Tibial nerve (tissue), 4 donors: ENCODE measurements around the gene ABTB1. TPM values are rescaled to one million over a fixed set of nuclear protein-coding genes. Genes with fewer than 3 reads are reported as not detected.
A peak's percentile ranks its signal among the peaks of the same experiment; 100 is the strongest.

ENCODE experiments used
- DNase-seq, 2 donors: peaks; one replicate each; pipeline ENCODE4 v3.0.0-alpha.2; 2019; ENCODE audit warnings: low spot score in 2 of 2
- H3K27ac ChIP-seq, 4 donors: fragments of 200-600 bp; sonication (generic) in 3 of 4; one replicate each; pipeline ENCODE4 v1.5.1; 2017 to 2019; ENCODE audit warnings: mild to moderate bottlenecking in 1 of 4
- H3K27me3 ChIP-seq, 2 donors: fragments of 200-600 bp; sonication (generic) in 1 of 2; one replicate each; pipeline versions ENCODE4 v1.5.1 to v1.6.0; 2017 to 2019
- H3K36me3 ChIP-seq, 3 donors: fragments of 200-600 bp; sonication (generic); one replicate each; pipeline ENCODE4 v1.5.1; 2018 to 2019
- H3K4me1 ChIP-seq, 4 donors: fragments of 200-600 bp; sonication (generic) in 3 of 4; one replicate each; pipeline ENCODE4 v1.5.1; 2017 to 2019
- H3K4me3 ChIP-seq, 4 donors: fragments of 200-600 bp; sonication (generic) in 3 of 4; one replicate each; pipeline ENCODE4 v1.5.1; 2017 to 2019; ENCODE audit warnings: mild to moderate bottlenecking in 1 of 4, moderate library complexity in 1 of 4
- H3K9me3 ChIP-seq, 4 donors: fragments of 200-600 bp; sonication (generic) in 3 of 4; one replicate each; pipeline ENCODE4 v1.5.1; 2017 to 2019
- EP300 ChIP-seq, 2 donors: sonication (generic); formaldehyde crosslinking; IDR thresholded peaks; one replicate each; pipeline ENCODE4 v1.6.1; 2017; ENCODE audit warnings: antibody characterized with exemption in 2 of 2, mild to moderate bottlenecking in 1 of 2
- POLR2A ChIP-seq, 2 donors: fragments of 450-650 bp; IDR thresholded peaks; one replicate each; pipeline ENCODE4 v1.6.1; 2017; ENCODE audit warnings: antibody characterized with exemption in 2 of 2, mild to moderate bottlenecking in 2 of 2, moderate library complexity in 2 of 2
- WGBS, 2 donors: methylation state at CpG; one replicate each; pipeline ENCODE4 v1.1.5; 2018; 5-methylcytosine and 5-hydroxymethylcytosine counted together
- total RNA-seq, 4 donors: library from RNA; depleted of rRNA; stranded (reverse); fragments of >200 nt; gene quantifications; one replicate each; pipeline ENCODE4 v1.1.0, GENCODE V29; 2016
- TF ChIP-seq, protein P1 (sequence below), 5 experiments: fragments of 200-600 bp in 3 of 5; fragments of 450-650 bp in 2 of 5; sonication (generic) in 3 of 5; IDR thresholded peaks; one replicate each; pipeline ENCODE4 v1.5.1; 2016 to 2019; ENCODE audit warnings: antibody characterized with exemption in 5 of 5, mild to moderate bottlenecking in 3 of 5, moderate library complexity in 2 of 5

The ABTB1 gene
- total RNA-seq, 4 donors from 2014 or later, result 86.4 to 134 (median 121) TPM

DNA sequence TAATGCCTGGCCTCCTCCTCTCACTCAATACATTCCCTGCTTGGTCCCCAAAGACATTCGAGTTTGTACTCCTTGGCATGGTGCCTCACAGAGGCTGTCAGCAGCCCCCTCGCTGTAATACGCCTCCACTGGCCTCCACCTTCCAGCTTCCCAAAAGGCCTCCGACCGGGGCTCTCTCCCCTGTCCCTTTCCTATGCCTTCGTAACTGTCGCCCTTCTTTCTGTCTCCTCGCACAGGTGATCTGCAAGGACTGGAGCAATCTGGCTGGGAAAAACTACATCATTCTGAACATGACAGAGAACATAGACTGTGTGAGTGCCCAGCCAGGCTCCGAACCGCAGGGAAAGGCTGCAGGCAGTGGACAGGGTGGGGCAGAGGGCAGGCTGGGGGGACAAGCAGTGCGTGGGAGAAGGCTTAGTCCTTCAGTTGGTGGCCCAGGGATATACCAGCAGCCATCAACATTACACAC is 10.7 kb upstream of the ABTB1 start:
- no peak for DNase-seq
- TF ChIP-seq EP300 (IDR thresholded peaks at IDR 0.05) (no peak), POLR2A (IDR thresholded peaks at IDR 0.05) (no peak)
- TF ChIP-seq, protein P1, sequence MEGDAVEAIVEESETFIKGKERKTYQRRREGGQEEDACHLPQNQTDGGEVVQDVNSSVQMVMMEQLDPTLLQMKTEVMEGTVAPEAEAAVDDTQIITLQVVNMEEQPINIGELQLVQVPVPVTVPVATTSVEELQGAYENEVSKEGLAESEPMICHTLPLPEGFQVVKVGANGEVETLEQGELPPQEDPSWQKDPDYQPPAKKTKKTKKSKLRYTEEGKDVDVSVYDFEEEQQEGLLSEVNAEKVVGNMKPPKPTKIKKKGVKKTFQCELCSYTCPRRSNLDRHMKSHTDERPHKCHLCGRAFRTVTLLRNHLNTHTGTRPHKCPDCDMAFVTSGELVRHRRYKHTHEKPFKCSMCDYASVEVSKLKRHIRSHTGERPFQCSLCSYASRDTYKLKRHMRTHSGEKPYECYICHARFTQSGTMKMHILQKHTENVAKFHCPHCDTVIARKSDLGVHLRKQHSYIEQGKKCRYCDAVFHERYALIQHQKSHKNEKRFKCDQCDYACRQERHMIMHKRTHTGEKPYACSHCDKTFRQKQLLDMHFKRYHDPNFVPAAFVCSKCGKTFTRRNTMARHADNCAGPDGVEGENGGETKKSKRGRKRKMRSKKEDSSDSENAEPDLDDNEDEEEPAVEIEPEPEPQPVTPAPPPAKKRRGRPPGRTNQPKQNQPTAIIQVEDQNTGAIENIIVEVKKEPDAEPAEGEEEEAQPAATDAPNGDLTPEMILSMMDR (IDR thresholded peaks at IDR 0.05), result no peak
- 56 to 62% methylated on average over 11 of the region's 11 CpGs for WGBS, 2 donors
- no peaks in the 10 kb centered on the region for H3K36me3 ChIP-seq
- peaks cover 0 to 6% (median 1%) of the 10 kb centered on the region in 4 donors for H3K4me1 ChIP-seq
- H3K27ac ChIP-seq, result peak overlapping the region in 1 of 4 donors; percentile 3
- H3K4me3 ChIP-seq, result no peak overlapping the region
- H3K9me3 ChIP-seq, result no peaks in the 10 kb centered on the region
- H3K27me3 ChIP-seq, result no peaks in the 10 kb centered on the region

DNA sequence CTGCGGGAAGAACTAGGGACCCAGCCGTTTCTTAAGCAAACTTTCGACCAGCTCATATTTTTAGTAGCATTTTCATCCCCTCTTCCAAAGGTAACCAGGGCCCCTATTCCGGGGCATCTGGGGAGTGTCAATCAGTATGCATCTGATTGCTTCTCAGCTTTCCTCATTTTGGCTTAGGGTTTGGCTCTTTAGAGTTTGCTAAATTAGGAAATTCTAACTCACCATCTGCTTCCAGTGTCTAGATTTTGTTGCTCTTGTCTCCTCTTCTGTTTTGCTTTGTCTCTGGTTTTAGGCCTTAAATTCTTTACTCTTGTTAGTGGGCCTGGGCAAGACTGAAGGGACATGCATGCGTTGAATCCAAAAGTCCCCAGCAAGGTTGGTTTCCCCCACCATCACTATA is 9.6 kb upstream of the ABTB1 start:
- DNase-seq, result no peak
- no peak overlapping the region for H3K4me3 ChIP-seq

DNA sequence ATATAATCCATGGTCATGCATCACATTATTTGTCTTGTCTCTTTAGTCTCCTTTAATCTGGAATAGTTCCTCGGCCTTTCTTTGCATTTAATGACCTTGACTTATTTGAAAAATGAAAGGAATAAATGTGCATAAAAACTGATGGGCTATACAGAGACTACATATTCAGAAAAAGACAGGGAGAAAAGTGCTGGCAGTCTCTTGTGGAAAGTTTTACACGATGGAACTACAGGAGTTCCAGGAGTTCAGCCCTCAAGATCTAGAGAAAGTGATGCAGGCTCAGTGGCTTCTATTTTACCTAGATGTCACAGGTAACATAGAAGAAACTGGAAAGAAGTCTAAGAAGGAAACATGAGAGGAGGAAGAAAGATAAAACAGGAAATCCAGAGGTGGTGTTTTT is 7.6 kb upstream of the ABTB1 start:
- WGBS, 2 donors, result 71 to 76% methylated on average over 2 of the region's 2 CpGs

More for the DNA sequence above, 9.6 kb upstream of the ABTB1 start:
- Histone ChIP-seq H3K27ac (no peak overlapping the region), H3K27me3 (no peaks in the 10 kb centered on the region), H3K36me3 (no peaks in the 10 kb centered on the region), H3K9me3 (no peaks in the 10 kb centered on the region), H3K4me1 (peaks cover 0 to 6% (median 1%) of the 10 kb centered on the region in 4 donors)
- WGBS, 2 donors, result 75 to 76% methylated on average over 5 of the region's 5 CpGs
- TF ChIP-seq POLR2A (IDR thresholded peaks at IDR 0.05) (no peak), EP300 (IDR thresholded peaks at IDR 0.05) (no peak)
- TF ChIP-seq, protein P1 (IDR thresholded peaks at IDR 0.05), result no peak

DNA sequence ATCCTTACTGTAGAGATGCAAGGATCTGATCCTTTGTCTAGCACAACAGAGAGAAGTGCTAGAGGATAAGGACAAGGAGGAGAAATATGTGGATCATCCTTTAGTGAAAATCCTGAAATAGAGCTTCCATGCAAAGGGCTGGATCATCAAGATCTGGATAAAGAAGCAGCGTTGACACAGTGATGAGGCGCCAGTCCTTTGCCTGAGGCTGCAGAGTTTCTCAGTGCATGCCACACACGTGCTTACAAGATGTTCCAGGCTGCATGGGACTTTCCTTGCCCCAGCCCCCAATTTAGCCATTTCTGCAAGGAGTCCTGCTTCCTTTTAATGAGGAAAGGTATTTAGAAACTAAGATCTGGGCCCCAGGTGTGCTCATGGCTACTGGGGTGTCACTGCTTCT is 7.2 kb upstream of the ABTB1 start:
- Histone ChIP-seq H3K27ac (no peak overlapping the region), H3K4me3 (no peak overlapping the region), H3K27me3 (no peaks in the 10 kb centered on the region), H3K36me3 (no peaks in the 10 kb centered on the region), H3K9me3 (no peaks in the 10 kb centered on the region), H3K4me1 (peaks cover 0 to 6% (median 0%) of the 10 kb centered on the region in 4 donors)
- WGBS, 2 donors, result 86 to 91% methylated on average over 3 of the region's 3 CpGs
- DNase-seq, result no peak
- TF ChIP-seq EP300 (IDR thresholded peaks at IDR 0.05) (no peak), POLR2A (IDR thresholded peaks at IDR 0.05) (no peak)
- TF ChIP-seq, protein P1 (IDR thresholded peaks at IDR 0.05), result no peak

More for the DNA sequence above, 7.6 kb upstream of the ABTB1 start:
- Histone ChIP-seq H3K36me3 (no peaks in the 10 kb centered on the region), H3K4me3 (no peak overlapping the region), H3K4me1 (peaks cover 0 to 6% (median 0%) of the 10 kb centered on the region in 4 donors), H3K9me3 (no peaks in the 10 kb centered on the region), H3K27me3 (no peaks in the 10 kb centered on the region), H3K27ac (no peak overlapping the region)
- TF ChIP-seq, protein P1 (IDR thresholded peaks at IDR 0.05), result no peak
- TF ChIP-seq POLR2A (IDR thresholded peaks at IDR 0.05), result no peak
- no peak for TF ChIP-seq EP300 (IDR thresholded peaks at IDR 0.05)
- no peak for DNase-seq

DNA sequence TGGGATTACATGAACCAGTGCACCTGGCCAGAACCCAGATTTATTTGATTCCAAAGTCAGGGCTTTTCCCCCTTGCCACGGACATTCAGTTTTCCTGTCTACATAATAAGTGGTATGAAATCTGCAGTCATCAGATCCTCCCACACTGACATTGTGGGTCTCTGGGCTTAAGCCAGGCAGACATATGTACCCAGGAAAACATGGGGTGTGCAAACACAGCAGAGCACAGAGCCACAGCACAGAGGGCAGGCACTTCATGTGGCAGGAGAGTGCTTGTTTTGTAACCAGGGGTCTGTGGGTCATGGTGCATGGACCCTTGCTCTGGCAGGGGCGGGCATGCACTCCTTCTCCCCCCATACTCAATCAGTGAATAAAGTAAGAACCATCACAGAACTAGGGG is 6.1 kb upstream of the ABTB1 start:
- Histone ChIP-seq H3K27me3 (no peaks in the 10 kb centered on the region), H3K9me3 (no peaks in the 10 kb centered on the region), H3K27ac (no peak overlapping the region), H3K4me3 (no peak overlapping the region), H3K4me1 (peaks cover 0 to 8% (median 4%) of the 10 kb centered on the region in 4 donors), H3K36me3 (no peaks in the 10 kb centered on the region)
- 65 to 80% methylated on average over 1 to 2 of the region's 2 CpGs for WGBS, 2 donors
- TF ChIP-seq POLR2A (IDR thresholded peaks at IDR 0.05), result no peak
- TF ChIP-seq, protein P1 (IDR thresholded peaks at IDR 0.05), result no peak
- no peak for TF ChIP-seq EP300 (IDR thresholded peaks at IDR 0.05)
- no peak for DNase-seq
